ENCODE measurements around the gene NT5DC2.

Gene NT5DC2

GRCh38 chr3:52487788-52488691, 45.6 kb downstream of the NT5DC2 start:
- no peak for DNase-seq

- no peak for DNase-seq
These were observed 46.4 kb downstream of the NT5DC2 start for GRCh38 chr3:52487050-52487787.

GRCh38 chr3:52484680-52485461, 48.8 kb downstream of the NT5DC2 start:
- no peak for DNase-seq

GRCh38 chr3:52483577-52484381, 49.9 kb downstream of the NT5DC2 start:
- no peak for DNase-seq

- no peak for DNase-seq
These were observed 50.6 kb downstream of the NT5DC2 start for GRCh38 chr3:52483081-52483480.

GRCh38 chr3:52481819-52482521, 51.7 kb downstream of the NT5DC2 start:
- DNase-seq = no peak

- no peak for DNase-seq
These were observed 52.6 kb downstream of the NT5DC2 start for GRCh38 chr3:52480768-52481715.

GRCh38 chr3:52479877-52480575, 53.6 kb downstream of the NT5DC2 start:
- DNase-seq = no peak

- no peak for DNase-seq
These were observed 54.4 kb downstream of the NT5DC2 start for GRCh38 chr3:52479037-52479876.

- DNase-seq = no peak
These were observed 55.9 kb downstream of the NT5DC2 start for GRCh38 chr3:52477796-52478095.

- DNase-seq = no peak
These were observed 56.4 kb downstream of the NT5DC2 start for GRCh38 chr3:52477076-52477795.

All from stimulated activated CD4-positive, alpha-beta T cell treated with anti-CD3 and anti-CD28 coated beads, Interleukin-4, amount 100 ng/mL, for 4 hours (primary cell).